K562 (cell line): ENCODE results near the gene MAGEB16. TPM values are rescaled to one million over a fixed set of nuclear protein-coding genes. Genes with fewer than 3 reads are reported as not detected.

ENCODE experiments used
- CAMTA2 ChIP-seq: fragments of 250-450 bp; sonication (Bioruptor Pico); conservative IDR thresholded peaks from 2 replicates; pipeline ENCODE4 v1.5.1; 2022
- HDAC2 ChIP-seq: fragments of 450-650 bp; IDR thresholded peaks from 2 replicates; pipeline ENCODE4 v1.6.1; 2016; ENCODE audit warnings: mild to moderate bottlenecking
- NR2C2 ChIP-seq, 2 experiments: fragments of 200-800 bp in 1 of 2; sonication (Bioruptor generic) in 1 of 2; sonication (generic) in 1 of 2; formaldehyde crosslinking in 1 of 2; IDR thresholded peaks; 2 replicates each; pipeline versions ENCODE4 v1.6.1 to v1.8.0; 2016 to 2022; ENCODE audit warnings: mild to moderate bottlenecking in 1 of 2, missing compliant biosample characterization in 1 of 2, missing genetic modification characterization in 1 of 2, missing genetic modification reagents in 1 of 2
- PTBP1 ChIP-seq: fragments of 200-400 bp; formaldehyde crosslinking; IDR thresholded peaks from 2 replicates; pipeline ENCODE4 v1.6.1; 2017; ENCODE audit warnings: low read depth, low read length
- RFX5 ChIP-seq: IDR thresholded peaks from 2 replicates; pipeline ENCODE4 v1.6.1; 2011; ENCODE audit warnings: low read depth, mild to moderate bottlenecking, improper control_type of control experiment, low read length
- SRSF1 ChIP-seq: fragments of 200-400 bp; formaldehyde crosslinking; IDR thresholded peaks from 2 replicates; pipeline ENCODE4 v1.6.1; 2017; ENCODE audit warnings: mild to moderate bottlenecking, low read depth, low read length, moderate library complexity
- U2AF2 ChIP-seq: fragments of 200-400 bp; formaldehyde crosslinking; optimal IDR thresholded peaks from 2 replicates; pipeline ENCODE3; 2017; ENCODE audit warnings: low read depth, mild to moderate bottlenecking, low read length
- ZNF253 ChIP-seq: fragments of 250-450 bp; sonication (Bioruptor Pico); conservative IDR thresholded peaks from 2 replicates; pipeline ENCODE4 v1.6.1; 2021; ENCODE audit warnings: mild to moderate bottlenecking
- ZNF766 ChIP-seq: fragments of 200-800 bp; sonication (Bioruptor generic); conservative IDR thresholded peaks from 2 replicates; pipeline ENCODE4 v1.6.1; 2016; ENCODE audit warnings: missing genetic modification characterization, missing compliant biosample characterization
- ZNF785 ChIP-seq: fragments of 250-450 bp; sonication (Bioruptor Pico); IDR thresholded peaks from 2 replicates; pipeline ENCODE4 v1.4.0; 2020; ENCODE audit warnings: mild to moderate bottlenecking
- polyA plus RNA-seq, 8 experiments: library from polyadenylated mRNA; depleted of rRNA in 4 of 8; stranded (reverse) in 5 of 8; unstranded in 3 of 8; fragments of >200 nt; fragmentation: Nextera tagmentation in 2 of 8; fragmentation: Illumina TruSeq in 1 of 8; extraction: Ambion mirVana in 2 of 8; extraction: Trizol in 1 of 8; gene quantifications; 2 replicates each; pipeline versions ENCODE4 v1.2.1 to v1.2.3, GENCODE V29; 2011 to 2014; ENCODE audit warnings: inconsistent platforms in 1 of 8, missing spikeins in 1 of 8
- total RNA-seq, 7 experiments: library from RNA; depleted of rRNA in 6 of 7; stranded (reverse); fragments of >200 nt in 6 of 7; fragmentation: Illumina TruSeq in 2 of 7; extraction: Trizol in 2 of 7; gene quantifications; 2 replicates each; pipeline versions ENCODE4 v1.2.1 to v1.2.3, GENCODE V29; 2011 to 2021; ENCODE audit warnings: low replicate concordance in 1 of 7
- TF ChIP-seq, protein P1 (sequence below): sonication (generic); formaldehyde crosslinking; IDR thresholded peaks from 2 replicates; pipeline ENCODE4 v1.4.0; 2020; ENCODE audit warnings: mild to moderate bottlenecking, missing genetic modification reagents
- TF ChIP-seq, protein P2 (sequence below), 2 experiments: IDR thresholded peaks; 2 replicates each; pipeline ENCODE4 v1.6.1; 2011; ENCODE audit warnings: borderline replicate concordance in 1 of 2, control low read depth in 1 of 2, low read depth in 1 of 2, low read length in 1 of 2, mild to moderate bottlenecking in 1 of 2, mixed read lengths in 1 of 2, moderate library complexity in 1 of 2; ENCODE audit not compliant: insufficient read depth in 1 of 2, insufficient read length in 1 of 2, poor library complexity in 1 of 2, severe bottlenecking in 1 of 2; ENCODE audit errors: extremely low read depth in 1 of 2
- TF ChIP-seq, protein P3 (sequence below): fragments of 450-650 bp; formaldehyde crosslinking; IDR thresholded peaks from 2 replicates; pipeline ENCODE4 v1.4.0; 2020; ENCODE audit warnings: mild to moderate bottlenecking

The MAGEB16 gene
- total and polyA plus RNA-seq, 9 of the 15 experiments (the other 6 are each of a cell fraction or from before 2014, with no cell fraction given), result 0.20 to 4.0 (median 0.89) TPM

DNA sequence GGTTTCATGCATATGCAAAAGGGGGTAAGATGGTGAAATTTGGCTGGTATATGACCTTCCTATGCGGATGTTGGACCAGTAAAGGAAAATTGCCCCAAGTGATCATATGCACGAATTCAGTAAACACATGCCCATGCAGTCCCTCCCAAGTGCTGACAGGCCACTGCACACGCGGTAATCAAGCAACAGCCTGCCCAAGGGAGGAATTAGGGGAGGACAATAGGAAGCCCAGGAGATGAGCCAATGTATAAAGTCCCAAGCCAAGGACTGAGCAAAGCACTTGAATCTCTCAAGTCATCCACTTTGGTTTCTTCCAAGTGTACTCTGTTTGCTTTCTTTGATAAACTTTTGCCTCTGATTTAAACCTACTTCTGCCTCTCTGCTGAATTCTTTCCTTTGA lies 21.1 kb downstream of the MAGEB16 start (continued):
- TF ChIP-seq, protein P1, sequence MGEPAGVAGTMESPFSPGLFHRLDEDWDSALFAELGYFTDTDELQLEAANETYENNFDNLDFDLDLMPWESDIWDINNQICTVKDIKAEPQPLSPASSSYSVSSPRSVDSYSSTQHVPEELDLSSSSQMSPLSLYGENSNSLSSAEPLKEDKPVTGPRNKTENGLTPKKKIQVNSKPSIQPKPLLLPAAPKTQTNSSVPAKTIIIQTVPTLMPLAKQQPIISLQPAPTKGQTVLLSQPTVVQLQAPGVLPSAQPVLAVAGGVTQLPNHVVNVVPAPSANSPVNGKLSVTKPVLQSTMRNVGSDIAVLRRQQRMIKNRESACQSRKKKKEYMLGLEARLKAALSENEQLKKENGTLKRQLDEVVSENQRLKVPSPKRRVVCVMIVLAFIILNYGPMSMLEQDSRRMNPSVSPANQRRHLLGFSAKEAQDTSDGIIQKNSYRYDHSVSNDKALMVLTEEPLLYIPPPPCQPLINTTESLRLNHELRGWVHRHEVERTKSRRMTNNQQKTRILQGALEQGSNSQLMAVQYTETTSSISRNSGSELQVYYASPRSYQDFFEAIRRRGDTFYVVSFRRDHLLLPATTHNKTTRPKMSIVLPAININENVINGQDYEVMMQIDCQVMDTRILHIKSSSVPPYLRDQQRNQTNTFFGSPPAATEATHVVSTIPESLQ, result no peak
- TF ChIP-seq ZNF253 (no peak), HDAC2 (no peak), U2AF2 (no peak), ZNF766 (CRISPR knock-in tag) (no peak), NR2C2 (CRISPR knock-in tag; IDR thresholded peaks at IDR 0.05) (no peak), NR2C2 (tag; IDR thresholded peaks at IDR 0.05) (no peak), CAMTA2 (CRISPR knock-in tag) (no peak), ZNF785 (CRISPR knock-in tag) (no peak), PTBP1 (no peak), RFX5 (no peak), SRSF1 (no peak)
- TF ChIP-seq, protein P2, sequence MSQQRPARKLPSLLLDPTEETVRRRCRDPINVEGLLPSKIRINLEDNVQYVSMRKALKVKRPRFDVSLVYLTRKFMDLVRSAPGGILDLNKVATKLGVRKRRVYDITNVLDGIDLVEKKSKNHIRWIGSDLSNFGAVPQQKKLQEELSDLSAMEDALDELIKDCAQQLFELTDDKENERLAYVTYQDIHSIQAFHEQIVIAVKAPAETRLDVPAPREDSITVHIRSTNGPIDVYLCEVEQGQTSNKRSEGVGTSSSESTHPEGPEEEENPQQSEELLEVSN (IDR thresholded peaks at IDR 0.05; ENCODE audit: borderline replicate concordance in 1 of 2, extremely low read depth in 1 of 2, insufficient read depth in 1 of 2, insufficient read length in 1 of 2, low read depth in 1 of 2, low read length in 1 of 2, poor library complexity in 1 of 2, severe bottlenecking in 1 of 2), result no peak
- TF ChIP-seq, protein P3, sequence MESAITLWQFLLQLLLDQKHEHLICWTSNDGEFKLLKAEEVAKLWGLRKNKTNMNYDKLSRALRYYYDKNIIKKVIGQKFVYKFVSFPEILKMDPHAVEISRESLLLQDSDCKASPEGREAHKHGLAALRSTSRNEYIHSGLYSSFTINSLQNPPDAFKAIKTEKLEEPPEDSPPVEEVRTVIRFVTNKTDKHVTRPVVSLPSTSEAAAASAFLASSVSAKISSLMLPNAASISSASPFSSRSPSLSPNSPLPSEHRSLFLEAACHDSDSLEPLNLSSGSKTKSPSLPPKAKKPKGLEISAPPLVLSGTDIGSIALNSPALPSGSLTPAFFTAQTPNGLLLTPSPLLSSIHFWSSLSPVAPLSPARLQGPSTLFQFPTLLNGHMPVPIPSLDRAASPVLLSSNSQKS, result no peak
